PC-9 (cell line): ENCODE results near the gene COIL. TPM values are rescaled to one million over a fixed set of nuclear protein-coding genes. Genes with fewer than 3 reads are reported as not detected.

Experiments used
- BruUV-seq: library from RNA; stranded (reverse); fragments of 400-500 nt; replicated peaks from 2 replicates; lab custom pipeline; 2021; lab: Mats Ljungman, UMichigan
- CTCF ChIA-PET: fragments of 300-600 bp; sonication (Branson Sonifier 250); formaldehyde crosslinking; loops from one replicate; lab custom pipeline; 2022; ENCODE audit warnings: antibody characterized with exemption; lab: Charles Lee
- POLR2A ChIA-PET: fragments of 300-600 bp; sonication (Branson Sonifier 250); formaldehyde crosslinking; loops from one replicate; lab custom pipeline; 2022; ENCODE audit warnings: antibody characterized with exemption; ENCODE audit not compliant: unreplicated experiment; lab: Charles Lee
- DNase-seq, 2 experiments: peaks; one replicate each; pipeline versions ENCODE4 v3.0.0 to v3.0.0-alpha.2; 2015 to 2022; ENCODE audit warnings: mixed read lengths in 1 of 2
- H2AFZ ChIP-seq: fragments of 200-600 bp; sonication (generic); 2 replicates; pipeline ENCODE4 v1.8.1; 2017; ENCODE audit warnings: antibody characterized with exemption
- H3F3A ChIP-seq: fragments of 200-600 bp; sonication (generic); 2 replicates; pipeline ENCODE4 v1.8.1; 2017; ENCODE audit warnings: antibody characterized with exemption, mild to moderate bottlenecking, low read depth; ENCODE audit not compliant: insufficient read depth
- H3K27ac ChIP-seq: fragments of 200-600 bp; sonication (generic); 2 replicates; pipeline ENCODE4 v1.6.1; 2016; ENCODE audit warnings: mixed run types
- H3K27me3 ChIP-seq: fragments of 200-600 bp; sonication (generic); 2 replicates; pipeline ENCODE4 v1.6.1; 2016; ENCODE audit warnings: low read depth, mixed run types; ENCODE audit not compliant: insufficient read depth
- H3K36me3 ChIP-seq: fragments of 200-600 bp; sonication (generic); 2 replicates; pipeline ENCODE4 v1.6.1; 2016; ENCODE audit warnings: low read depth, mixed run types
- H3K4me1 ChIP-seq: fragments of 200-600 bp; sonication (generic); replicated peaks from 2 replicates; pipeline ENCODE4 v1.6.1; 2016; ENCODE audit warnings: mixed run types; ENCODE audit not compliant: insufficient read depth
- H3K4me2 ChIP-seq: fragments of 200-600 bp; sonication (generic); 2 replicates; pipeline ENCODE4 v1.6.1; 2017; ENCODE audit warnings: mixed run types
- H3K4me3 ChIP-seq: fragments of 200-600 bp; sonication (generic); 2 replicates; pipeline ENCODE4 v1.6.1; 2016; ENCODE audit warnings: mixed run types
- H3K79me2 ChIP-seq: fragments of 200-600 bp; sonication (generic); 2 replicates; pipeline ENCODE4 v1.6.1; 2017; ENCODE audit warnings: low read depth, mixed run types
- H3K9me2 ChIP-seq: fragments of 200-600 bp; sonication (generic); 2 replicates; pipeline ENCODE4 v1.8.1; 2017; ENCODE audit warnings: mild to moderate bottlenecking; ENCODE audit not compliant: insufficient read depth
- H3K9me3 ChIP-seq: fragments of 200-600 bp; sonication (generic); 2 replicates; pipeline ENCODE4 v1.8.1; 2016; ENCODE audit warnings: low read depth; ENCODE audit not compliant: insufficient read depth
- H4K20me1 ChIP-seq: fragments of 200-600 bp; sonication (generic); 2 replicates; pipeline ENCODE4 v1.8.1; 2017; ENCODE audit not compliant: insufficient read depth
- EZH2 ChIP-seq: fragments of 200-600 bp; sonication (generic); IDR thresholded peaks from 2 replicates; pipeline ENCODE4 v1.8.0; 2017; ENCODE audit warnings: antibody characterized with exemption, low read depth
- intact Hi-C: fragments of 100-400 bp; cut with micrococcal nuclease; formaldehyde crosslinking; loops from one replicate; pipeline ENCODE4 v1.10.0; 2022; ENCODE audit not compliant: unreplicated experiment
- total RNA-seq: library from RNA; stranded (reverse); gene quantifications from 2 replicates; pipeline ENCODE4 v1.2.3, GENCODE V29; 2021
- TF ChIP-seq, protein P1 (sequence below): fragments of 200-600 bp; sonication (generic); conservative IDR thresholded peaks from 2 replicates; pipeline ENCODE4 v1.6.1; 2017; ENCODE audit warnings: mixed run types, antibody characterized with exemption, mild to moderate bottlenecking, moderate library complexity

The COIL gene
- total RNA-seq, 1 experiment from 2014 or later: 19.0 TPM

DNA sequence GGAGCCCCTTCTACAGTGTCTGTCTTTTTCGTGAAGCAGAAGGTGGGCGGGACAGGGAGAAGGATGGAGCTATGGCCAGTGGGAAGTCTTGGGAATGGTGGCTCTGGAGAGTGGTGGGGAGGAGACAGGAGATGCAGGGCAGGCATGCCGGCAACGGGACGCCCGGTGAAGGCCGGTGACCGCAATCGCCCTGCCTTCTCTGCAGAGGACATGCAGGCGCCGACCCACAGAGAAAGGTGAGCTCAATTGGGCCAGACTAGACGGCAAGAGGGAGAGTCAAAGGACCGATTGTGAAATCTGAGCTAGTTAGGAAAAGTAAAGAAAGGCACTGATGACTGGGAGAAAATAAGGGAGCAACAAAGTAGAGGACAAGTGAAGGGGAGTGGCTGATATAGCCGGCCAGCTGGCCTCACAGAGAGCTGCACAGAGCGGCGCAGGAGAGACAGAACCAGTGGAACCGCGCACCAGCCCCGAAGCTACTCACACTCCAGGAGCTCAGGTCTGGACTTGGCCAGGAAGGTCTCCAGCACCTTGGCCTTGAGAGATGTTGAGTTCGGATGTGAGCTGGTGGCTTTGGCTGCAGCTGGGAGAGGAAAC is 65.9 kb downstream of the COIL start:
- Histone ChIP-seq H3K27me3 (no peaks in the 10 kb centered on the region), H3F3A (no peaks in the 10 kb centered on the region), H4K20me1 (0 out of 2 replicates have a peak, but pooled peaks cover 4% of the 10 kb centered on the region), H2AFZ (no peak overlapping the region), H3K4me3 (no peak overlapping the region), H3K27ac (no peak overlapping the region), H3K9me3 (no peaks in the 10 kb centered on the region), H3K79me2 (no peaks in the 10 kb centered on the region), H3K36me3 (peaks cover 59% of the 10 kb centered on the region), H3K9me2 (no peaks in the 10 kb centered on the region), H3K4me1 (no peaks in the 10 kb centered on the region), H3K4me2 (no peak overlapping the region)
- CTCF ChIA-PET: no interaction called here
- intact Hi-C loops: loop anchor here (5.0 kb wide), 1 partner anchor 58 kb away; no protein-coding TSS in a partner anchor
- DNase-seq: no peak
- TF ChIP-seq, protein P1, sequence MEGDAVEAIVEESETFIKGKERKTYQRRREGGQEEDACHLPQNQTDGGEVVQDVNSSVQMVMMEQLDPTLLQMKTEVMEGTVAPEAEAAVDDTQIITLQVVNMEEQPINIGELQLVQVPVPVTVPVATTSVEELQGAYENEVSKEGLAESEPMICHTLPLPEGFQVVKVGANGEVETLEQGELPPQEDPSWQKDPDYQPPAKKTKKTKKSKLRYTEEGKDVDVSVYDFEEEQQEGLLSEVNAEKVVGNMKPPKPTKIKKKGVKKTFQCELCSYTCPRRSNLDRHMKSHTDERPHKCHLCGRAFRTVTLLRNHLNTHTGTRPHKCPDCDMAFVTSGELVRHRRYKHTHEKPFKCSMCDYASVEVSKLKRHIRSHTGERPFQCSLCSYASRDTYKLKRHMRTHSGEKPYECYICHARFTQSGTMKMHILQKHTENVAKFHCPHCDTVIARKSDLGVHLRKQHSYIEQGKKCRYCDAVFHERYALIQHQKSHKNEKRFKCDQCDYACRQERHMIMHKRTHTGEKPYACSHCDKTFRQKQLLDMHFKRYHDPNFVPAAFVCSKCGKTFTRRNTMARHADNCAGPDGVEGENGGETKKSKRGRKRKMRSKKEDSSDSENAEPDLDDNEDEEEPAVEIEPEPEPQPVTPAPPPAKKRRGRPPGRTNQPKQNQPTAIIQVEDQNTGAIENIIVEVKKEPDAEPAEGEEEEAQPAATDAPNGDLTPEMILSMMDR: no peak
- POLR2A ChIA-PET: no interaction called here
- BruUV-seq: no TSS peak

DNA sequence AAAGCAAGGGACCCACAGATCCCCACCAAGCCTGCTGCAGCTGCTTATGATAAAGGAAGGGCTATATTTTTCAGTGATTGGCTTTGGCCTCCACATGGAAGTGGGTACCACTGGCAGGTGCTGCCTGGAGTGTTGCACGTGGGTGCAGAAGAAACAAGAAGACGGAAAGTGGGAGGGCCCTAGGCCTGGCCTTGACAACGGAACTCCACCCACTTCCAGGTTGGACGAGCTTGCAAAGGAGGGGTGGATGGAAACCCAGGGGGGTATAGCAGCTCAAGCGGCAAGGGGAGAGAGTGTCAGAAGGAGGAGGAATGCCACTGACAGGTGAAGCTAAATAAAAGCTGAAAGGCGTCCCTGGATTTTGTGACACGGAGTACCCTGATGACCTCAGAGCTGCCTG is 67.3 kb downstream of the COIL start:
- BruUV-seq: no TSS peak
- no peaks in the 10 kb centered on the region for H3K9me2 ChIP-seq
- no peak overlapping the region for H3K4me3 ChIP-seq
- H3K27me3 ChIP-seq: no peaks in the 10 kb centered on the region
- no peaks in the 10 kb centered on the region for H3K79me2 ChIP-seq
- intact Hi-C loops: no loop called here
- H3K4me1 ChIP-seq: no peaks in the 10 kb centered on the region
- POLR2A ChIA-PET: no interaction called here
- peaks cover 65% of the 10 kb centered on the region for H3K36me3 ChIP-seq
- DNase-seq: no peak
- no peaks in the 10 kb centered on the region for H4K20me1 ChIP-seq
- peaks cover 8% of the 10 kb centered on the region for H3F3A ChIP-seq
- TF ChIP-seq EZH2: no peak
- TF ChIP-seq, protein P1: no peak
- CTCF ChIA-PET: no interaction called here
- H3K9me3 ChIP-seq: peaks cover 10% of the 10 kb centered on the region
- no peak overlapping the region for H2AFZ ChIP-seq
- H3K4me2 ChIP-seq: no peak overlapping the region
- H3K27ac ChIP-seq: no peak overlapping the region

DNA sequence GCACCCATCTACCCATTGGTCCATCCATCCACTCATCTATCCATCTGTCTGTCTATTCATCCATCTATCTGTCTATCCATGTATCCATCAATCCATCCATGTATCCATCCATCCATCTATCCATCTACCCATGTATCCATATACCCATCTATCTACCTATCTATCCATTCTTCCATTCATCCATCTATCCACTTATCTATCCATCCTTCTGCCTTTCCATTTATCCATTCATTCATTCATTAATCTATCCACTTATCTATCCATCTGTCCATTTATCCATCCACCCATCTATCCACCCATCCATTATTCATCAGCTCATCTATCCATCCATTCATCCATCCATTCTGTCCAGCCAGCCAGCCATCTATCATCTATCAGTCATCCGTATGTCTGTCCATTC is 68.5 kb downstream of the COIL start:
- TF ChIP-seq, protein P1: no peak
- no peak for TF ChIP-seq EZH2
- Histone ChIP-seq H3K27me3 (no peaks in the 10 kb centered on the region), H3K4me3 (no peak overlapping the region), H3K79me2 (no peaks in the 10 kb centered on the region), H2AFZ (no peak overlapping the region), H3K4me2 (no peak overlapping the region), H3K36me3 (peaks cover 76% of the 10 kb centered on the region), H4K20me1 (no peaks in the 10 kb centered on the region), H3F3A (peaks cover 8% of the 10 kb centered on the region), H3K9me2 (no peaks in the 10 kb centered on the region), H3K27ac (no peak overlapping the region), H3K4me1 (no peaks in the 10 kb centered on the region), H3K9me3 (peaks cover 21% of the 10 kb centered on the region)
- ChIA-PET CTCF (no interaction called here), POLR2A (no interaction called here)
- BruUV-seq: no TSS peak
- no peak for DNase-seq
- intact Hi-C loops: no loop called here
